ENCODE data around the gene MAML2.

MAML2 gene

GRCh38 chr11:95964281-95964680 lies 378.7 kb downstream of the MAML2 start:
- no peak for DNase-seq (ENCODE audit: low spot score)

GRCh38 chr11:95961758-95962157 lies 381.2 kb downstream of the MAML2 start:
- no peak for DNase-seq (ENCODE audit: low spot score)

- DNase-seq (ENCODE audit: low spot score), result no peak
These were observed 392.1 kb downstream of the MAML2 start for GRCh38 chr11:95950905-95951304.

GRCh38 chr11:95948637-95949036 lies 394.4 kb downstream of the MAML2 start:
- DNase-seq (ENCODE audit: low spot score), result no peak

- no peak for DNase-seq (ENCODE audit: low spot score)
These were observed 398.4 kb downstream of the MAML2 start for GRCh38 chr11:95944623-95945022.

- no peak for DNase-seq (ENCODE audit: low spot score)
These were observed 399.4 kb downstream of the MAML2 start for GRCh38 chr11:95943546-95943945.

GRCh38 chr11:95939091-95939490 lies 403.9 kb downstream of the MAML2 start:
- DNase-seq (ENCODE audit: low spot score), result no peak

- no peak for DNase-seq (ENCODE audit: low spot score)
These were observed 405.6 kb downstream of the MAML2 start for GRCh38 chr11:95937358-95937757.

- no peak for DNase-seq (ENCODE audit: low spot score)
These were observed 409.4 kb downstream of the MAML2 start for GRCh38 chr11:95933594-95933993.

GRCh38 chr11:95931916-95932315 lies 411.1 kb downstream of the MAML2 start:
- DNase-seq (ENCODE audit: low spot score), result no peak

GRCh38 chr11:95930948-95931347 lies 412.0 kb downstream of the MAML2 start:
- DNase-seq (ENCODE audit: low spot score), result no peak

GRCh38 chr11:95926726-95927125 lies 416.3 kb downstream of the MAML2 start:
- DNase-seq (ENCODE audit: low spot score), result no peak
